ENCODE results near the gene RHEB. TPM values are rescaled to one million over a fixed set of nuclear protein-coding genes. Genes with fewer than 3 reads are reported as not detected.

The RHEB gene
- total RNA-seq, 1 experiment from 2014 or later, result 87.0 TPM

- DNase-seq (peak; percentile 65), ATAC-seq (peak; percentile 8)
- H3K27ac ChIP-seq (ENCODE audit: low read length), result peak overlapping the region; percentile 94
- no peaks in the 10 kb centered on the region for H3F3A ChIP-seq (ENCODE audit: low read length, unreplicated experiment)
- H3K79me2 ChIP-seq (ENCODE audit: low read length), result peaks cover 60% of the 10 kb centered on the region
- peaks cover 30% of the 10 kb centered on the region for H3K4me1 ChIP-seq (ENCODE audit: insufficient read depth, low read length)
- TF ChIP-seq EZH2phosphoT487 (IDR thresholded peaks at IDR 0.05; ENCODE audit: borderline replicate concordance, low read length) (no peak), CTCF (conservative IDR thresholded peaks at IDR 0.05; ENCODE audit: low read depth, low read length) (no peak), EZH2 (IDR thresholded peaks at IDR 0.05; ENCODE audit: low read length, unreplicated experiment) (no peak)
- H3K4me3 ChIP-seq (ENCODE audit: low read length), result peak overlapping the region; percentile 91
- H3K9me3 ChIP-seq (ENCODE audit: low read length), result no peaks in the 10 kb centered on the region
- TSS peak; percentile 94 for BruUV-seq (replicated peaks)
- peak overlapping the region; percentile 93 for H3K4me2 ChIP-seq (ENCODE audit: low read length)
- no peaks in the 10 kb centered on the region for H3K36me3 ChIP-seq (ENCODE audit: low read depth, low read length)
- ChIA-PET POLR2A (ENCODE audit: unreplicated experiment) (no interaction called here), CTCF (no interaction called here)
- H2AFZ ChIP-seq (ENCODE audit: low read length), result no peak overlapping the region
- no peaks in the 10 kb centered on the region for H3K27me3 ChIP-seq (ENCODE audit: low read length)
- H3K9me2 ChIP-seq (replicated peaks; ENCODE audit: low read length), result no peaks in the 10 kb centered on the region
- intact Hi-C loops (cut with micrococcal nuclease), result loop anchor here (1.0 to 2.0 kb wide), 2 partner anchors 24 to 58 kb away; no protein-coding TSS in a partner anchor
- H3K9ac ChIP-seq (ENCODE audit: low read length), result peak overlapping the region; percentile 91
- peaks cover 54% of the 10 kb centered on the region for H4K20me1 ChIP-seq (ENCODE audit: low read length)
These were observed 1.4 kb downstream of the RHEB start for GRCh38 chr7:151518105-151518946.

GRCh38 chr7:151517601-151518104 is 2.0 kb downstream of the RHEB start:
- CTCF ChIA-PET, result no interaction called here
- Histone ChIP-seq H3K9me2 (replicated peaks; ENCODE audit: low read length) (no peaks in the 10 kb centered on the region), H3F3A (ENCODE audit: low read length, unreplicated experiment) (no peaks in the 10 kb centered on the region), H2AFZ (ENCODE audit: low read length) (no peak overlapping the region), H3K4me3 (ENCODE audit: low read length) (peak overlapping the region; percentile 91), H3K9me3 (ENCODE audit: low read length) (no peaks in the 10 kb centered on the region), H3K79me2 (ENCODE audit: low read length) (peaks cover 67% of the 10 kb centered on the region), H3K9ac (ENCODE audit: low read length) (peak overlapping the region; percentile 91), H3K27ac (ENCODE audit: low read length) (peak overlapping the region; percentile 94), H3K4me2 (ENCODE audit: low read length) (peak overlapping the region; percentile 93), H3K36me3 (ENCODE audit: low read depth, low read length) (no peaks in the 10 kb centered on the region), H3K27me3 (ENCODE audit: low read length) (no peaks in the 10 kb centered on the region), H3K4me1 (ENCODE audit: insufficient read depth, low read length) (peaks cover 27% of the 10 kb centered on the region), H4K20me1 (ENCODE audit: low read length) (peaks cover 61% of the 10 kb centered on the region)
- intact Hi-C loops (cut with micrococcal nuclease), result loop anchor here (1.0 to 2.0 kb wide), 2 partner anchors 23 to 57 kb away; no protein-coding TSS in a partner anchor
- no TSS peak for BruUV-seq (replicated peaks)
- DNase-seq, result no peak
- no peak for ATAC-seq
- POLR2A ChIA-PET (ENCODE audit: unreplicated experiment), result no interaction called here
- TF ChIP-seq EZH2 (IDR thresholded peaks at IDR 0.05; ENCODE audit: low read length, unreplicated experiment), result no peak
- TF ChIP-seq CTCF (conservative IDR thresholded peaks at IDR 0.05; ENCODE audit: low read depth, low read length), result no peak
- no peak for TF ChIP-seq EZH2phosphoT487 (IDR thresholded peaks at IDR 0.05; ENCODE audit: borderline replicate concordance, low read length)

- Histone ChIP-seq H3F3A (ENCODE audit: low read length, unreplicated experiment) (no peaks in the 10 kb centered on the region), H3K4me2 (ENCODE audit: low read length) (no peak overlapping the region), H3K9me2 (replicated peaks; ENCODE audit: low read length) (no peaks in the 10 kb centered on the region), H3K36me3 (ENCODE audit: low read depth, low read length) (no peaks in the 10 kb centered on the region), H3K79me2 (ENCODE audit: low read length) (peaks cover 91% of the 10 kb centered on the region), H3K4me3 (ENCODE audit: low read length) (no peak overlapping the region), H3K9me3 (ENCODE audit: low read length) (no peaks in the 10 kb centered on the region), H4K20me1 (ENCODE audit: low read length) (peaks cover 83% of the 10 kb centered on the region), H2AFZ (ENCODE audit: low read length) (no peak overlapping the region), H3K27ac (ENCODE audit: low read length) (no peak overlapping the region), H3K27me3 (ENCODE audit: low read length) (no peaks in the 10 kb centered on the region), H3K4me1 (ENCODE audit: insufficient read depth, low read length) (peaks cover 21% of the 10 kb centered on the region), H3K9ac (ENCODE audit: low read length) (no peak overlapping the region)
- TF ChIP-seq CTCF (conservative IDR thresholded peaks at IDR 0.05; ENCODE audit: low read depth, low read length) (no peak), EZH2phosphoT487 (IDR thresholded peaks at IDR 0.05; ENCODE audit: borderline replicate concordance, low read length) (no peak), EZH2 (IDR thresholded peaks at IDR 0.05; ENCODE audit: low read length, unreplicated experiment) (no peak)
- POLR2A ChIA-PET (ENCODE audit: unreplicated experiment), result interaction anchor here (0.6 kb wide), 1 partner anchor 88 kb away, joined by 3 read pairs; no protein-coding TSS in a partner anchor
- no TSS peak for BruUV-seq (replicated peaks)
- CTCF ChIA-PET, result no interaction called here
- intact Hi-C loops (cut with micrococcal nuclease), result no loop called here
- DNase-seq, result no peak
- no peak for ATAC-seq
These were observed 4.5 kb downstream of the RHEB start for GRCh38 chr7:151515276-151515565.

Measured in PC-3 (cell line).